HEK293 (cell line): ENCODE data around the gene CACNA1D.

Experiments
- CTCF ChIA-PET: fragments of 350-600 bp; formaldehyde crosslinking; extraction: SDS; loops from one replicate; lab custom pipeline; 2021; ENCODE audit warnings: antibody characterized with exemption; lab: Yijun Ruan, JAX
- POLR2A ChIA-PET: fragments of 300-600 bp; formaldehyde crosslinking; extraction: SDS; loops from one replicate; lab custom pipeline; 2020; ENCODE audit warnings: antibody characterized with exemption, inconsistent platforms; lab: Yijun Ruan, JAX
- H3K27ac ChIP-seq: fragments of 200-500 bp; sonication (Bioruptor generic); 2 replicates; pipeline ENCODE4 v1.5.1; 2014; ENCODE audit warnings: low read depth, low read length, control low read depth, inconsistent platforms; ENCODE audit errors: extremely low read depth
- H3K36me3 ChIP-seq, 2 experiments: fragments of 200-500 bp in 1 of 2; sonication (Bioruptor generic) in 1 of 2; 1 replicate in 1 of 2; 2 replicates in 1 of 2; pipeline ENCODE4 v1.5.1; 2014 to 2017; ENCODE audit warnings: inconsistent platforms in 2 of 2, low read length in 2 of 2; ENCODE audit not compliant: control insufficient read depth in 2 of 2, insufficient read depth in 1 of 2
- H3K4me1 ChIP-seq: fragments of 200-500 bp; sonication (Bioruptor generic); 2 replicates; pipeline ENCODE4 v1.5.1; 2014; ENCODE audit warnings: mild to moderate bottlenecking, low read length, inconsistent platforms; ENCODE audit not compliant: control insufficient read depth, insufficient read depth
- H3K4me3 ChIP-seq: 2 replicates; pipeline ENCODE4 v1.5.1; 2011; ENCODE audit warnings: low read depth, mild to moderate bottlenecking, control low read depth, low read length, moderate library complexity
- H3K9me3 ChIP-seq: fragments of 200-500 bp; sonication (Bioruptor generic); 2 replicates; pipeline ENCODE4 v1.5.1; 2014; ENCODE audit warnings: low read depth, low read length, inconsistent platforms; ENCODE audit not compliant: control insufficient read depth, insufficient read depth
- EGR2 ChIP-seq: fragments of 450-650 bp; formaldehyde crosslinking; IDR thresholded peaks from 2 replicates; pipeline ENCODE4 v1.5.1; 2016; ENCODE audit warnings: low read depth, missing biosample characterization, missing genetic modification characterization
- GLIS1 ChIP-seq: fragments of 450-650 bp; formaldehyde crosslinking; IDR thresholded peaks from 2 replicates; pipeline ENCODE4 v1.5.1; 2016; ENCODE audit warnings: missing biosample characterization, missing genetic modification characterization
- GLIS2 ChIP-seq: fragments of 450-650 bp; formaldehyde crosslinking; IDR thresholded peaks from 2 replicates; pipeline ENCODE4 v1.5.1; 2016; ENCODE audit warnings: missing biosample characterization, missing genetic modification characterization
- HIC1 ChIP-seq: fragments of 450-650 bp; formaldehyde crosslinking; IDR thresholded peaks from 2 replicates; pipeline ENCODE4 v1.5.1; 2016; ENCODE audit warnings: missing biosample characterization, missing genetic modification characterization
- KLF16 ChIP-seq: fragments of 450-650 bp; formaldehyde crosslinking; IDR thresholded peaks from 2 replicates; pipeline ENCODE4 v1.5.1; 2017; ENCODE audit warnings: missing biosample characterization, missing genetic modification characterization
- KLF8 ChIP-seq: fragments of 450-650 bp; formaldehyde crosslinking; IDR thresholded peaks from 2 replicates; pipeline ENCODE4 v1.5.1; 2016; ENCODE audit warnings: missing biosample characterization, missing genetic modification characterization
- OVOL3 ChIP-seq: fragments of 450-650 bp; formaldehyde crosslinking; IDR thresholded peaks from 2 replicates; pipeline ENCODE4 v1.5.1; 2016; ENCODE audit warnings: missing biosample characterization, missing genetic modification characterization
- RBAK ChIP-seq: fragments of 450-650 bp; formaldehyde crosslinking; IDR thresholded peaks from 2 replicates; pipeline ENCODE4 v1.5.1; 2016; ENCODE audit warnings: missing biosample characterization, missing genetic modification characterization
- SCRT2 ChIP-seq: fragments of 450-650 bp; formaldehyde crosslinking; IDR thresholded peaks from 2 replicates; pipeline ENCODE4 v1.5.1; 2016; ENCODE audit warnings: missing biosample characterization, missing genetic modification characterization
- SP2 ChIP-seq: fragments of 450-650 bp; formaldehyde crosslinking; IDR thresholded peaks from 2 replicates; pipeline ENCODE4 v1.5.1; 2016; ENCODE audit warnings: missing biosample characterization, missing genetic modification characterization
- SP3 ChIP-seq: fragments of 450-650 bp; formaldehyde crosslinking; IDR thresholded peaks from 2 replicates; pipeline ENCODE4 v1.5.1; 2016; ENCODE audit warnings: missing biosample characterization, missing genetic modification characterization
- ZBTB17 ChIP-seq: fragments of 450-650 bp; formaldehyde crosslinking; IDR thresholded peaks from 2 replicates; pipeline ENCODE4 v1.5.1; 2016; ENCODE audit warnings: missing biosample characterization, missing genetic modification characterization
- ZFHX2 ChIP-seq: fragments of 450-650 bp; formaldehyde crosslinking; conservative IDR thresholded peaks from 2 replicates; pipeline ENCODE4 v1.5.1; 2016; ENCODE audit warnings: missing biosample characterization, missing genetic modification characterization
- ZNF10 ChIP-seq: fragments of 450-650 bp; formaldehyde crosslinking; IDR thresholded peaks from 2 replicates; pipeline ENCODE4 v1.5.1; 2017; ENCODE audit warnings: missing biosample characterization, missing genetic modification characterization
- ZNF138 ChIP-seq: fragments of 450-650 bp; formaldehyde crosslinking; IDR thresholded peaks from 2 replicates; pipeline ENCODE4 v1.5.1; 2016; ENCODE audit warnings: missing biosample characterization, missing genetic modification characterization, borderline replicate concordance
- ZNF2 ChIP-seq: fragments of 450-650 bp; formaldehyde crosslinking; IDR thresholded peaks from 2 replicates; pipeline ENCODE4 v1.5.1; 2016; ENCODE audit warnings: missing biosample characterization, missing genetic modification characterization
- ZNF239 ChIP-seq: fragments of 450-650 bp; formaldehyde crosslinking; IDR thresholded peaks from 2 replicates; pipeline ENCODE4 v1.5.1; 2016; ENCODE audit warnings: missing biosample characterization, missing genetic modification characterization
- ZNF404 ChIP-seq: fragments of 450-650 bp; formaldehyde crosslinking; IDR thresholded peaks from 2 replicates; pipeline ENCODE4 v1.5.1; 2017; ENCODE audit warnings: missing biosample characterization, missing genetic modification characterization
- ZNF423 ChIP-seq: fragments of 450-650 bp; formaldehyde crosslinking; IDR thresholded peaks from 2 replicates; pipeline ENCODE4 v1.5.1; 2016; ENCODE audit warnings: missing biosample characterization, missing genetic modification characterization
- ZNF426 ChIP-seq: fragments of 450-650 bp; formaldehyde crosslinking; IDR thresholded peaks from 2 replicates; pipeline ENCODE4 v1.5.1; 2017; ENCODE audit warnings: missing biosample characterization, missing genetic modification characterization, mild to moderate bottlenecking, inconsistent platforms, moderate library complexity
- ZNF473 ChIP-seq: fragments of 450-650 bp; formaldehyde crosslinking; IDR thresholded peaks from 2 replicates; pipeline ENCODE4 v1.5.1; 2017; ENCODE audit warnings: missing biosample characterization, missing genetic modification characterization
- ZNF544 ChIP-seq: fragments of 450-650 bp; formaldehyde crosslinking; IDR thresholded peaks from 2 replicates; pipeline ENCODE4 v1.5.0; 2017; ENCODE audit warnings: missing biosample characterization, missing genetic modification characterization
- ZNF560 ChIP-seq: fragments of 450-650 bp; formaldehyde crosslinking; IDR thresholded peaks from 2 replicates; pipeline ENCODE4 v1.5.1; 2017; ENCODE audit warnings: missing biosample characterization, missing genetic modification characterization, borderline replicate concordance
- ZNF580 ChIP-seq: fragments of 450-650 bp; formaldehyde crosslinking; IDR thresholded peaks from 2 replicates; pipeline ENCODE4 v1.5.1; 2016; ENCODE audit warnings: missing biosample characterization, missing genetic modification characterization
- ZNF596 ChIP-seq: fragments of 450-650 bp; IDR thresholded peaks from 2 replicates; pipeline ENCODE4 v1.5.0; 2018; ENCODE audit warnings: missing biosample characterization, mild to moderate bottlenecking, missing genetic modification characterization, moderate library complexity
- ZNF600 ChIP-seq: fragments of 450-650 bp; formaldehyde crosslinking; IDR thresholded peaks from 2 replicates; pipeline ENCODE4 v1.5.1; 2016; ENCODE audit warnings: missing biosample characterization, missing genetic modification characterization
- ZNF621 ChIP-seq: fragments of 450-650 bp; formaldehyde crosslinking; IDR thresholded peaks from 2 replicates; pipeline ENCODE4 v1.5.1; 2017; ENCODE audit warnings: missing biosample characterization, missing genetic modification characterization
- ZNF701 ChIP-seq: fragments of 450-650 bp; formaldehyde crosslinking; IDR thresholded peaks from 2 replicates; pipeline ENCODE4 v1.5.1; 2016; ENCODE audit warnings: missing biosample characterization, missing genetic modification characterization
- ZNF777 ChIP-seq: fragments of 450-650 bp; formaldehyde crosslinking; IDR thresholded peaks from 2 replicates; pipeline ENCODE4 v1.5.1; 2017; ENCODE audit warnings: missing biosample characterization, missing genetic modification characterization, borderline replicate concordance
- ZNF830 ChIP-seq: fragments of 450-650 bp; IDR thresholded peaks from 2 replicates; pipeline ENCODE4 v1.5.0; 2018; ENCODE audit warnings: missing biosample characterization, missing genetic modification characterization, low read depth, mild to moderate bottlenecking, moderate library complexity
- TF ChIP-seq, protein P1 (sequence below): fragments of 450-650 bp; formaldehyde crosslinking; IDR thresholded peaks from 2 replicates; pipeline ENCODE4 v1.5.1; 2017; ENCODE audit warnings: missing biosample characterization, missing genetic modification characterization
- TF ChIP-seq, protein P2 (sequence below): sonication (generic); formaldehyde crosslinking; IDR thresholded peaks from 2 replicates; pipeline ENCODE4 v1.8.1; 2022; ENCODE audit warnings: mild to moderate bottlenecking, moderate library complexity, missing genetic modification reagents

The CACNA1D gene

GRCh38 chr3:53803816-53804695 is 309.6 kb downstream of the CACNA1D start (continued):
- TF ChIP-seq HIC1 (tag by site-specific recombination) (no peak), ZNF138 (tag by site-specific recombination) (no peak), ZNF10 (tag by site-specific recombination) (no peak), ZNF560 (tag by site-specific recombination) (no peak), SP3 (no peak), ZNF239 (no peak), RBAK (tag by site-specific recombination) (no peak), ZNF701 (no peak), KLF8 (no peak)
- TF ChIP-seq, all 188 proteins: peak for 0

GRCh38 chr3:53804697-53805462 is 310.5 kb downstream of the CACNA1D start:
- CTCF ChIA-PET, result interaction anchor here (0.5 kb wide), 1 partner anchor 288 kb away, joined by 3 read pairs; no protein-coding TSS in a partner anchor
- Histone ChIP-seq H3K4me1 (no peaks in the 10 kb centered on the region), H3K27ac (no peak overlapping the region), H3K9me3 (no peaks in the 10 kb centered on the region), H3K36me3 (no peaks in the 10 kb centered on the region), H3K4me3 (no peak overlapping the region)
- POLR2A ChIA-PET, result no interaction called here
- TF ChIP-seq ZFHX2 (peak; percentile 85), SP2 (no peak), EGR2 (tag by site-specific recombination) (peak; percentile 76), ZNF621 (no peak), RBAK (tag by site-specific recombination) (no peak), SCRT2 (no peak), ZNF596 (tag by site-specific recombination) (no peak), ZNF2 (tag by site-specific recombination) (no peak), ZNF600 (tag by site-specific recombination) (0 out of 2 replicates have a peak, but pooled peaks have one; percentile 25), ZNF473 (tag by site-specific recombination) (no peak), ZNF580 (tag by site-specific recombination) (no peak), ZNF830 (tag by site-specific recombination) (no peak), ZBTB17 (0 out of 2 replicates have a peak, but pooled peaks have one; percentile 12), GLIS2 (no peak), ZNF777 (no peak), ZNF426 (tag by site-specific recombination) (no peak), ZNF404 (no peak), ZNF10 (tag by site-specific recombination) (no peak), KLF16 (no peak), ZNF544 (tag by site-specific recombination) (no peak), GLIS1 (tag by site-specific recombination) (no peak; the same call in 1 of the 2 replicates), OVOL3 (tag by site-specific recombination) (no peak), ZNF423 (tag by site-specific recombination) (no peak)
- TF ChIP-seq, protein P1, sequence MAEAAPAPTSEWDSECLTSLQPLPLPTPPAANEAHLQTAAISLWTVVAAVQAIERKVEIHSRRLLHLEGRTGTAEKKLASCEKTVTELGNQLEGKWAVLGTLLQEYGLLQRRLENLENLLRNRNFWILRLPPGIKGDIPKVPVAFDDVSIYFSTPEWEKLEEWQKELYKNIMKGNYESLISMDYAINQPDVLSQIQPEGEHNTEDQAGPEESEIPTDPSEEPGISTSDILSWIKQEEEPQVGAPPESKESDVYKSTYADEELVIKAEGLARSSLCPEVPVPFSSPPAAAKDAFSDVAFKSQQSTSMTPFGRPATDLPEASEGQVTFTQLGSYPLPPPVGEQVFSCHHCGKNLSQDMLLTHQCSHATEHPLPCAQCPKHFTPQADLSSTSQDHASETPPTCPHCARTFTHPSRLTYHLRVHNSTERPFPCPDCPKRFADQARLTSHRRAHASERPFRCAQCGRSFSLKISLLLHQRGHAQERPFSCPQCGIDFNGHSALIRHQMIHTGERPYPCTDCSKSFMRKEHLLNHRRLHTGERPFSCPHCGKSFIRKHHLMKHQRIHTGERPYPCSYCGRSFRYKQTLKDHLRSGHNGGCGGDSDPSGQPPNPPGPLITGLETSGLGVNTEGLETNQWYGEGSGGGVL, result peak; percentile 54; the same call in 1 of the 2 replicates
- TF ChIP-seq, protein P2, sequence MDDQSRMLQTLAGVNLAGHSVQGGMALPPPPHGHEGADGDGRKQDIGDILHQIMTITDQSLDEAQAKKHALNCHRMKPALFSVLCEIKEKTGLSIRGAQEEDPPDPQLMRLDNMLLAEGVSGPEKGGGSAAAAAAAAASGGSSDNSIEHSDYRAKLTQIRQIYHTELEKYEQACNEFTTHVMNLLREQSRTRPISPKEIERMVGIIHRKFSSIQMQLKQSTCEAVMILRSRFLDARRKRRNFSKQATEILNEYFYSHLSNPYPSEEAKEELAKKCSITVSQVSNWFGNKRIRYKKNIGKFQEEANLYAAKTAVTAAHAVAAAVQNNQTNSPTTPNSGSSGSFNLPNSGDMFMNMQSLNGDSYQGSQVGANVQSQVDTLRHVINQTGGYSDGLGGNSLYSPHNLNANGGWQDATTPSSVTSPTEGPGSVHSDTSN (CRISPR knock-in tag), result no peak
